Stimulated activated CD4-positive, alpha-beta T cell treated with anti-CD3 and anti-CD28 coated beads, Interleukin-12 subunit alpha, Interleukin-12 subunit beta, amount 100 ng/mL, for 24 hours (primary cell): ENCODE data around the gene AIRE.
"Not testable (repeated sequence)": the region's sequence is repeated elsewhere in the genome, so short reads cannot be mapped to it uniquely, and the experiment has no call there.

Experiments
- DNase-seq, 2 experiments: peaks; one replicate each; pipeline ENCODE4 v3.0.0-alpha.2; 2020; ENCODE audit warnings: low read depth in 2 of 2

Gene AIRE

GRCh38 chr21:44337941-44338895 lies 52.5 kb downstream of the AIRE start:
- no peak for DNase-seq

DNA sequence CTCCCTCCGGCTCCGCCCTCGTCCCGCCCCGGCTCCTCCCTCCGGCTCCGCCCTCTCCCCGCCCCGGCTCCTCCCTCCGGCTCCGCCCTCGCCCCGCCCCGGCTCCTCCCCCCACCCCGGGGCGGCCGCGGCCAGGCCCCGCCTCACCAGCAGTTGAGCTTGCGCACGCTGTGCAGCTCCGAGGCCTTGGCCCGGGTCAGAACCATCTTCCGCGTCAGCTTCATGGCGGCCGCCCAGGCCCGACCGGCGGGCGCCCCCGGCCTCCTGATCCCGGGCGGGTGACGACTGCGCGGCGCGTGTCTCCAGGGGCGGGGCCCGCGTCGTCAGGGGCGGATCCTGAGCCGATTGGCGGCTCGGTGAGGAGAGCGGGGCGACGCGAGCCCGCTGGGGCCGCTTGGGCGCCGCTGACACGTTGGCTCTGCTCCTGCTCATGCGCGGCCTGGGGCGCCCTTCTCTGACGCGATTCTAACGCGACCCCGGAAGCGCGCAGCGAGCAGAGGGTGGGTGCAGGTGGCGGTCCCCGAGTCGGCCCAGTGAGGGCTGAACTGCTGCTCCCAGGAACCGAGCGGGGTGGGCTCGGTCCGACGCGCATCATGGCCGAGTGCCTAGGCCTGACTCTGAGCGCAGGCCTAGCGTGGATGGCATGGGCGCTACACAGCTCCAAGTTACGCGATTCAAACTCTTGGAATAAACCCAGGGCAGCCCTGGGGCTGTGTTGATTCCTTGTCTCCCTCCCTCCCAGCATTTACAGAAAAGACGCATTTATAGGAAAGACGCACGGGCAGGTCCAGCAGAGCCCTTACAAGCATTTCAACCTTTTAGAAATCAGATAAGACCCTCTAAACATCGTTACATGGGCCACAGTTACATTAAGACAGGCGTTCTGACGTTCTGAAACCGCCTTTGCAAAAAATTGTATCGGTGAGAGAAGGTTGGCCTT lies 53.6 kb downstream of the AIRE start, which contains the start of gene CFAP410:
CFAP410 (minus strand) TSS at position 420 of the 940 bp plus-strand sequence; CDS start at position 224, 196 bp downstream.
- DNase-seq: peak; percentile 89 to 91

DNA sequence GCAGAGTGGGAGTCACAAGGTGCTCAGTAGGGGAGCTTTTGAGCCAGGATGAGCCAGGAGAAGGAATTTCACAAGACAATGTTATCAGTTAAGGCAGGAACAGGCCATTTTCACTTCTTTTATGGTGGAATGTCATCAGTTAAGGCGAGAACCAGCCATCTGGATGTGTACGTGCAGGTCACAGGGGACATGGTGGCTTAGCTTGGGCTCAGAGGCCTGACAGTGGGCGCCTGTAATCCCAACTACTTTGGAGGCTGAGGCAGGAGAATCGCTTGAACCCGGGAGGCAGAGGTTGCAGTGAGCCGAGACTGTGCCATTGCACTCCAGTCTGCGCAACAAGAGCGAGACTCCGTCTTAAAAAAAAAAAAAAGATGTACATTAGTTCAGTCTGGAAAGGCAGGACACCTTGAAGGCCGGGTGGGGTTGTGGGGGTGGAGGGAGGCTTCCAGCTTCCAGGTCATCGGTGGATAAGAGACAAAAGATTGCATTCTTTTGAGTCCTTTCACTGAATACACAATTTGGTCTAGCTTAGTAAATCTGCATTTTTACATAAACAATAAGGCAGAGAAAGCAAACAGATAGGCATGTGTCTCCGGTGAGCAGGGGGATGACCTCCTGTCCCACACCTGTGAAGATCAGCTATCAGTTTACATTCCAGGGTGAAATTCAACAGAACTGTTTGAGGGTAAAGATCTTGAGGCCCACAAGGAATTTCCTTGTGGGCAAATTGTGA lies 56.2 kb downstream of the AIRE start:
- not testable (repeated sequence) for DNase-seq

GRCh38 chr21:44342981-44343380 lies 57.3 kb downstream of the AIRE start:
- not testable (repeated sequence) for DNase-seq

DNA sequence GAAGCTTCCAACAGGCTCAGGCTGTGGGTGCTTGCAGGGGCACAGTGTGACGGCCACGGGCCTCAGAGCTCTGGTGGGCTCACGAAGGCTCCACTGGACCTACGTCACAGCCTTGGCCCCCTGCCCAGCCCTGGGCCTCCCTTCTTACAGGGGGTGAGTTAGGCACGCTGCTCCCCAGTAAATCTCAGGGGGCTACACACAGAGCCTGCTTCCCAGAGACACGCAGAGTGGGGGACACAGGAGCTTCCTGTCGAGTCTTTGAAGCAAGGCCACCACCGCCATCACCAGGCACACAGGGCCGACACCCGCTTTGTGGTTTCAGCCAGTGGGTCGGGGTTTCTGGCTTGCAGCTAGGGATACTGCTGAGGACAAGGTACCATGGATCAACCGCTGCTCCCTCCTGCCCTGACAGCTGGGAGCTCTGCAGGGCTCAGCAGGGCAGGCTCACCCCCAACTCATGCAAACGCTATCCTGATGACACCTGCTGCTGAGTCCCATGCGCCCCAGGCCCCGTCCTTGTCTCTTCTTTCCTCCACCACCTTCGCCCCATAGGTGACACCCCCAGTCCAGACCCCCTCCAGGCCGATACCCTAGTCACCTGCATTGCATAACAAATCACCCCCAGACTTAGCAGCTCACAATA lies 59.0 kb downstream of the AIRE start:
- no peak for DNase-seq

GRCh38 chr21:44345495-44345894 lies 59.8 kb downstream of the AIRE start:
- DNase-seq: no peak

- DNase-seq: no peak
Measured at GRCh38 chr21:44347911-44348451, 62.3 kb downstream of the AIRE start.
